OCI-LY3 (cell line): Measurements from ENCODE around the gene SELENOI.

Experiments used
- EZH2phosphoT487 ChIP-seq: fragments of 200-600 bp; shearing (Covaris generic); IDR thresholded peaks from 2 replicates; pipeline ENCODE4 v1.6.1; 2018; ENCODE audit warnings: antibody characterized with exemption, mixed run types, low read depth
- TF ChIP-seq, protein P1 (sequence below): fragments of 200-600, 300-600 bp; sonication (generic); IDR thresholded peaks from 2 replicates; pipeline ENCODE4 v1.5.1; 2014; ENCODE audit warnings: antibody characterized with exemption, low read length, low read depth

DNA sequence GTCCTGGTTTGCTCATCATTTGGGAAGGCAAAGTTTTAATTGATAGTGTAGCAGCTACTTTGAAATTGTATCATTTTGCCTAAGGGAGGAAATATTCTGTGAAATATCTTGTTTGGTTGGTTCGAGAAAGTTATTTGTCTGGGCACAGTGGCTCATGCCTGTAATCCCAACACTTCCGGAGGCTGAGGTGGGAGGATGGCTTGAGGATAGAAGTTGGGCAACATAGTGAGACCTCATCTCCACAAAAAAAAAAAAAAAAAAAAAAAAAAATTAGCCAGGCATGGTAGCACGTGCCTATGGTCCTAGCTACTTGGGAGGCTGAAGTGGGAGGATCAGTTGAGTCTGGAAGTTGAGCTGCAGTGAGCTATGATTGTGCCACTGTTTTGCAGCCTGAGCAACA lies 3.7 kb downstream of the SELENOI start:
- TF ChIP-seq, protein P1, sequence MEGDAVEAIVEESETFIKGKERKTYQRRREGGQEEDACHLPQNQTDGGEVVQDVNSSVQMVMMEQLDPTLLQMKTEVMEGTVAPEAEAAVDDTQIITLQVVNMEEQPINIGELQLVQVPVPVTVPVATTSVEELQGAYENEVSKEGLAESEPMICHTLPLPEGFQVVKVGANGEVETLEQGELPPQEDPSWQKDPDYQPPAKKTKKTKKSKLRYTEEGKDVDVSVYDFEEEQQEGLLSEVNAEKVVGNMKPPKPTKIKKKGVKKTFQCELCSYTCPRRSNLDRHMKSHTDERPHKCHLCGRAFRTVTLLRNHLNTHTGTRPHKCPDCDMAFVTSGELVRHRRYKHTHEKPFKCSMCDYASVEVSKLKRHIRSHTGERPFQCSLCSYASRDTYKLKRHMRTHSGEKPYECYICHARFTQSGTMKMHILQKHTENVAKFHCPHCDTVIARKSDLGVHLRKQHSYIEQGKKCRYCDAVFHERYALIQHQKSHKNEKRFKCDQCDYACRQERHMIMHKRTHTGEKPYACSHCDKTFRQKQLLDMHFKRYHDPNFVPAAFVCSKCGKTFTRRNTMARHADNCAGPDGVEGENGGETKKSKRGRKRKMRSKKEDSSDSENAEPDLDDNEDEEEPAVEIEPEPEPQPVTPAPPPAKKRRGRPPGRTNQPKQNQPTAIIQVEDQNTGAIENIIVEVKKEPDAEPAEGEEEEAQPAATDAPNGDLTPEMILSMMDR, result no peak
- TF ChIP-seq EZH2phosphoT487, result no peak
